SK-N-SH (cell line): ENCODE measurements around the gene KAT8.

Experiments used
- EP300 ChIP-seq, 2 experiments: IDR thresholded peaks; 2 replicates each; pipeline versions ENCODE4 v1.4.0 to v1.6.1; 2012; ENCODE audit warnings: borderline replicate concordance in 1 of 2, low read depth in 1 of 2, low read length in 1 of 2
- POLR2AphosphoS5 ChIP-seq: IDR thresholded peaks from 2 replicates; pipeline ENCODE4 v1.6.1; 2012; ENCODE audit warnings: low read depth, low read length
- TAF1 ChIP-seq: IDR thresholded peaks from 2 replicates; pipeline ENCODE4 v1.6.1; 2012; ENCODE audit warnings: low read depth, mild to moderate bottlenecking, low read length, moderate library complexity, borderline replicate concordance
- TF ChIP-seq, protein P1 (sequence below): fragments of 150-350 bp; IDR thresholded peaks from 2 replicates; pipeline ENCODE4 v1.6.1; 2017; ENCODE audit warnings: antibody characterized with exemption, low read length, low read depth, borderline replicate concordance
- TF ChIP-seq, protein P2 (sequence below): fragments of 200-600 bp; sonication (generic); IDR thresholded peaks from 2 replicates; pipeline ENCODE4 v1.6.1; 2017; ENCODE audit warnings: antibody characterized with exemption, mild to moderate bottlenecking, moderate library complexity

DNA sequence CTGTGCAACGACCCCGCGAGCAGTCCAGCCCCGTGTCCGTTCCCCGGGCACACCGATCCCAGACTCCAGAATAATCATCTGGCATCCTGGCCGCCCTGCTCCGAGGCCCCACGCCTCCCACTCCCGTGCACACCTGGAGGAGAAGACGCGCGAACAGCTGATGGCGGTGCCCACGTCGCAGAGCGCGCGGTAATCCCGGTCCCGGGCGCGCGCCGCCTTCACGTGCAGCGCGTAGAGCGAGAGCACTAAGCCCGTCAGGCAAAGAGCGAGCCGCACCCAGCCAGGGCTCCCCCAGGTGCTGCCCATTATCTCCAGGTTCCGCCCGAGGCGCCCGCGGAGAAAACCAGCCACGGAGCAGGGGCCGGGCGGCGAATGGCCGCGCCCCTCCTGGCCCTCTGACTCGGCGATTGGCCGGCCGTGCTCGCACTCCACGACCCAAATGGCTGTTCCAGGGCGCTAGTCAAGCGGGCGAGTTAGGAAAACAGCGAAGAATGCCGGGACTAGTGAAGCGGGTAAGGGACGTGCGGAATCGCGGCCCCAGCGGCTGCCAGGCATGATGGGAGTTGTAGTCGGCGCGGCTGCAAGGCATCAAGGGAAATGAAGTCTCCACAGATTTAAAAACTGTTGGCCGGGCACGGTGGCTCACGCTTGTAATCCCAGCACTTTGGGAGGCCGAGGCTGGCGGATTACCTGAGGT is 22.9 kb upstream of the KAT8 start, which contains the start of gene VKORC1:
- TF ChIP-seq, protein P1, sequence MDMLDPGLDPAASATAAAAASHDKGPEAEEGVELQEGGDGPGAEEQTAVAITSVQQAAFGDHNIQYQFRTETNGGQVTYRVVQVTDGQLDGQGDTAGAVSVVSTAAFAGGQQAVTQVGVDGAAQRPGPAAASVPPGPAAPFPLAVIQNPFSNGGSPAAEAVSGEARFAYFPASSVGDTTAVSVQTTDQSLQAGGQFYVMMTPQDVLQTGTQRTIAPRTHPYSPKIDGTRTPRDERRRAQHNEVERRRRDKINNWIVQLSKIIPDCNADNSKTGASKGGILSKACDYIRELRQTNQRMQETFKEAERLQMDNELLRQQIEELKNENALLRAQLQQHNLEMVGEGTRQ = no peak
- peak; percentile 52 for TF ChIP-seq TAF1
- TF ChIP-seq, protein P2, sequence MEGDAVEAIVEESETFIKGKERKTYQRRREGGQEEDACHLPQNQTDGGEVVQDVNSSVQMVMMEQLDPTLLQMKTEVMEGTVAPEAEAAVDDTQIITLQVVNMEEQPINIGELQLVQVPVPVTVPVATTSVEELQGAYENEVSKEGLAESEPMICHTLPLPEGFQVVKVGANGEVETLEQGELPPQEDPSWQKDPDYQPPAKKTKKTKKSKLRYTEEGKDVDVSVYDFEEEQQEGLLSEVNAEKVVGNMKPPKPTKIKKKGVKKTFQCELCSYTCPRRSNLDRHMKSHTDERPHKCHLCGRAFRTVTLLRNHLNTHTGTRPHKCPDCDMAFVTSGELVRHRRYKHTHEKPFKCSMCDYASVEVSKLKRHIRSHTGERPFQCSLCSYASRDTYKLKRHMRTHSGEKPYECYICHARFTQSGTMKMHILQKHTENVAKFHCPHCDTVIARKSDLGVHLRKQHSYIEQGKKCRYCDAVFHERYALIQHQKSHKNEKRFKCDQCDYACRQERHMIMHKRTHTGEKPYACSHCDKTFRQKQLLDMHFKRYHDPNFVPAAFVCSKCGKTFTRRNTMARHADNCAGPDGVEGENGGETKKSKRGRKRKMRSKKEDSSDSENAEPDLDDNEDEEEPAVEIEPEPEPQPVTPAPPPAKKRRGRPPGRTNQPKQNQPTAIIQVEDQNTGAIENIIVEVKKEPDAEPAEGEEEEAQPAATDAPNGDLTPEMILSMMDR = no peak
- TF ChIP-seq POLR2AphosphoS5 = 0 out of 2 replicates have a peak, but pooled peaks have one; percentile 52
- TF ChIP-seq EP300 (IDR thresholded peaks at IDR 0.05; ENCODE audit: borderline replicate concordance in 1 of 2, low read depth in 1 of 2, low read length in 1 of 2) = peak in 1 of 2 experiments; percentile 29; a peak in 1 of 4 replicates
